GM21576 (cell line): ENCODE measurements around the gene FUT2.

Source experiments
- ATAC-seq: cut with Tn5 transposase; IDR thresholded peaks from one replicate; pipeline ENCODE4 v1.9.1; 2021; ENCODE audit warnings: mild to moderate bottlenecking, moderate library complexity; ENCODE audit not compliant: unreplicated experiment

FUT2 gene

DNA sequence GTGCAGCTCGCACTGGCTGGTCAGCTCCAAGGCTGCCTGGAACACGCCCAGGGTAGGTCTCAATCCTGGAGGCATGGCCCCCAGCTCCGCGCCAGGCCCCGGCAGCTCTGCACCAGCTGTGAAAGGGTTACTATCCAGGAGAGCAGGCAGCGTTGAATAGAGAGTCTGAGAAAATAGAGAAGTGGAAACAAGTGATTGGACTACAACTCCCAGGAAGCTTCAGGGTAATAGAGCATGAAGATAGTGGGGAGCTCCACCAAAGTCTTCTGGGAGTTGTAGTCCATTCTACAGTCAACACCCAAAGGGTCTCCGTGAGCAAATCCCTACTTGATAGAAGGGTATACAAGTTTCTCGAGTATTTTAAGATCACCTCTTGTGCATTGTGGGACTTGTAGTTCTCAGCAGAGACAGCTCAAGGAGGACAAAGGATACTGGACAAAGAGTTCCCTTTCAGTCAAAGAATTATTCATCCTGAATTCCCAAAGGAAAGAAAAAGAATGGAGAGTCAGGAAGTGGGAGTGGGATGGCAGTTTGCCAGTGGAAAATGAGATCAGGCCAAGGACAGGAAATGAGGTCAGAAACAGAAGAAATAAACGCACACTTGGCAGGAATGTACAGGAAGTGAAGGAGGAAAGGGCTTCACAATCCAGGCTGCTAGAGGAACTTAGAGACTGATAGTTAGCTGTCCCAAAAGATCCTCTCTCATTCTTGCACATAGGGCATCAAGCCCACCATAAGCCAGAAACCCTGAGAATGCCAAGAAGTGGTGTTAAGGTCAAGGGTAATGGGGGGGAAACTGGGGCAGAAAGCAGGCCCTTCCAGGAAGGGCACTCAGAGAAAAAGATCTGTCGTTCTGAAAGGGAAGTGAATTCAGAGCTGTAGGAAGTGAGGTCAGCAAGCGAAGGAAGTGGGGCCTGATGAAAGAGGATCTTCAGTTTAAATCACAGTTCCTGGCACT is 29.3 kb downstream of the FUT2 start:
- ATAC-seq = no peak

DNA sequence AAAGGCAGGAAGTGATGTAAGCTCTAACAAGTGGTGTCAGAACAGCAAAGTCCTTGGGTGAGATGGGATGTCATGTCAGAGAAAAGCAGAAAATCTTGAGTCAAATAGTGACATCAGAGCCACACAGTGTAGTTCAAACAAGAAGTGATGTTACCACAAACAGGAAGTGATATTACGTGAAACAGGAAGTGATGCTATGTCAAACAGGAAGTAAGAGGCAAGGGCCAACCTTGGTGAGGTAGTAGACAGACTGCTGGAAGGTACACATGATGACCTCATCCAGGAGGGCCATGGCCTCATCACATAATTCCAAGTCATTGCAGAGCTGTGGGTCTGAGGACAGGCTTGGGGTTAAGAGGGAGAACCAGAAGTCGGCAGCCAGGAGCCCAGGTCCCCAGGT is 30.8 kb downstream of the FUT2 start:
- no peak for ATAC-seq

DNA sequence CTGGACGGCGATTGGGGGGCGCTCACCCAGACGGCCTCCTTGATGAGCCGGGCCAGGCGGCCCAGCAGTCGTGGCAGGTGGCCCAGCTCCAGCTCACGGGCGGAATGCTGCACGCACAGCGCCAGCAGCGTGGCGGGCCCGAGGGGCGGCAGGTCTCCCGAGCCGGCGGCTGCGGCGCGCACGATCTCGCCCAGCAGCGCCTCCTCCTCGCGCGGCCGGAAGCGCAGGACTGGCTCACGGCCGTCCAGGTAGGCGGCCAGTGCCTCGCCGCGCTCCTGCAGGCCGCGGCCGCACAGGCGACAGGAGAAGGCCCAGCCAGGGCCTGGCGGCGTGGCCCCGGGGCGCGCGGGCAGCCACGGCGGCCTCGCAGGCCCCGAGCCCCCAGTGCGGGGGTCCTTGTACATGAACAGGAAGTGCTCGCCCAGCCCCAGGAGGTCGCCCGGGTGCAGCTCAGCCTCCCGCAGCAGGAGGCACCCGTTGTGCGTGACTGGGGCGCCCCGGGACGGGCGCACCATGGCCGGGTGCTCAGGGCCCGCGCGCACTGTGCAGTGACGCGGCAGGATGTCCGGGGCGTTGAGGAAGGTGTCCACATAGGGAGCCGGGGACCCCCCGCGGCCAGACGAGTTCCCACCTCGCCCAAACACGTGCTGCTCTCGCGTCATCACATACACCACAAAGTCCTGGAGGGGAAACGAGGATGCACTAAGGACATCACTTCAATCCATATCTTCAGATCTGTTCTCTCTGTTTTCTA is 33.3 kb downstream of the FUT2 start:
- ATAC-seq = no peak

DNA sequence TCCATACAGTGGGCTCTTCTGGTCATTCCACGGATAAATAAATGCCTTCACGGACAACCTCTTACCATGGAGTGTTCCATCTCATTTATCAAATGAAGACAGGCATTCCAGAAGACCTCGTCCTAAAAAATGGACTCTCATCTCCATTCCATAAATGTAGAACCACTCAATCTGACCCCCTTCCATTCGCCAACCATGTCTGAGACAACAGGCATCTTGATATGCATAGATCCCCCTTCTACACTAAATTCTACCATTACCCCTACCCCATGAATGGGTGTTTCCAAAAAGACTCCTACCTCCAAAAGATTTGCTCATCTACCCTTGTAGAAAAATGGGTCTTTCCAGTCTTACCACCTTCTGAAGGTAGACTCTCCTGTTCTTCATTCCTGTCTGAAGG is 35.7 kb downstream of the FUT2 start:
- ATAC-seq = no peak

DNA sequence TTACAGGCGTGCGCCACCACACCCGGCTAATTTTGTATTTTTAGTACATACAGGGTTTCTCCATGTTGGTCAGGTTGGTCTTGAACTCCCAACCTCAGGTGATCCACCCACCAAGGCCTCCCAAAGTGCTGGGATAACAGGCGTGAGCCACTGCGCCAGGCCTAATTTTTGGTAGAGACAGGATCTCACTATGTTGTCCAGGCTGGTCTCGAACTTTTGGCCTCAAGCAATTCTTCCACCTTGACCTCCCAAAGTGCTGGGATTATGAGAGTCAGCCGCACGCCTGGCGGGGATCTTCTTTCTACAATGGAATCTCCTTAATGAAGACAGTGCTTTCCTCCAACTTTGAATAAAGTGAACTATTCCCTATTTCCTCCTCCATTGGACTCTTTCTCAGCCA is 38.9 kb downstream of the FUT2 start:
- no peak for ATAC-seq

DNA sequence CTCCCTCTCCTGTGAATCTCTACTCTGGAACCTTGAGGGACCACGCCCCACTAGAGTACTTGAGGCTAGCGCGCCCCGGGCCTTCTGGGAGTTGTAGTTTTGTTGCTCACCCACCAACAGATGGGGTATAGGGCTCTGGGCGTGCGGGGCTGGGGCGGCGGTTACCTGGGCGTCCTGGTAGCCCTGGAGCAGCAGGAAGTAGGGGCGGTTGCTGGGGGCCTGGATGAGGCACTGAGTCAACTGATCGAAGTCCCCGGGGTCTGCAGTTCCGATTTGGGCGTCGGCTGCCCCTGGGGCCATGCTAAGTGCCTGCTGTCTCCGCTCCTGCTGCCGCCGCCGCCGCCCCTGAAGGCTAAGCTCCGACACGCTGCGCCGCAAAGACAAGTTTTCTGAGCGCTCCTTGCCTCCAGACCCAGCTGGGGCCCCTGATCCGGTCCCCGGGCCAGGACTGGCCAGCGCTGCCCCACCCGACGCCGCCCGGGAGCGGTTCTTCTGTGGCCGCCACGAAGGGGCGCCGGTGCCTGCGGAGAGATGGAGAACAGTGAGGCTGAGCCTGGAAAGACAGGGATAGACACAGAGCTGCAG is 39.4 kb downstream of the FUT2 start:
- no peak for ATAC-seq

DNA sequence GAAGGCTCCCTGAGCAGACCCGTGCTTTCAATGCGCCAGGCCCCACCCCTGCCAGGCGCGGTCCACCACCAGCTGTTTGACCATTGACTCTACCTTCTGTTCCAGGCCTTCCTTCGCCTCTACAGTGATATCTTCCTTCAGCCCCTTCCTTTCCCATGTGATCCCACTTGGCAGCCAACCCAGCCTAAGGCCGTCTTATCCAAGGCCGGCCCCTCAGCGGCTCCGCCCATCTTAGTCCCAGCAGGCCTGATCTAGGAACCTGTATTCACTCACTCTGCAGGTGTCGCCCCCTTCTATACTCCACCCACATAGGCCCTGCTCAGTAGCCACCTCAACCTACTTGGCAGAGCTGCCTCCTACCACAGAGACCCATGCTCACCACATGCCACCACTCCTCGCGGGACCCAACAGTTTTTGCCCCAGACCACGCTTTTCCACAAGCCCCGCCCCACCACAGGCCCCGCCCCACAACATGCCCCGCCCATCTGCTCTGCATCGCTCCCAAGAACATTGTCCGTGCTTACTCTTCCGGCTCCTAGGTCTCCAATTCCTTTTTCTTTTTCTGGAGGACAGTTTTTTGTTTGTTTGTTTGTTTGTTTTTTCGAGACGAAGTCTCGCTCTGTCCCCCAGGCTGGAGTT is 41.7 kb downstream of the FUT2 start:
- no peak for ATAC-seq

DNA sequence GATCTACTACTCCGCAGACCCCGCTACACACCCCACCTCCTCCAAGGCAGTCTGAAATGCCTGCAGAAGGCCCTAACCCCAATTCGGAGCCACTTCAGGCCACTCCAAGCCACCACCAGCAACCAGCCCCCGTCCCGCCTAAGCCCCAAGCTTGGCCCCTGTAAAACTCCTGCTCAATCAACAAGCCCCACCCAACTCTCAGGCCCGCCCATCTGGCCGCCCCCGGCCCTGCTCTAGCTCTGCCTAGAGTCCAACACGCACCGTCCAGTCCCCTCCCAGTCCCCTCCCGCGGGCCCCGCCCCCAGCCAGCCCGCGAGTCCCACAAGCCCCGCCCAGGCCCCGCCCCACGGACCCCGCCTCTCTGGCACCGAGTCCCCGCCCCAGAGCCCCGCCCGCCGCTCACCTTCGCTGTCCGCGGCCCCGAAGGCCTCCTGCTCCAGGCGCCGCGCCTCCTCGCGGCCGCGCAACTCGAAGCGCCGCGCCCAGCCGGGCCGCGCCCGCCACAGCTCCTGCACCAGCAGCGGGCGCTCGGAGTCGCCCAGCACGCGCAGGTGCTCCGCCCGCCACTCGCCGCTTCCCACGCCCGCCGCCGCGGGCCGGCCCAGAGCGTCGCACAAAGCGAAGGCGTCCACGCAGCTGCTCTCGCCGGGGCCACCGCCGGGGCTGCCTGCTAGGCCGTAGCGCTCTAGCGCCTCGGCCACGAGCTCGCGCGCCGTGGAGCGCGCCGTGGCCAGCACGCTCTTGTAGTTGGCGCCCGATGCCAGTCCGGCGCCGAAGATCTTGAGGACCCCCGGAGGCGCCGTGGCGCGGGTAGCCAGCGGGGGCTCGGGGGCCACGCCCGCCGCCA is 43.0 kb downstream of the FUT2 start:
- ATAC-seq = peak; percentile 77

DNA sequence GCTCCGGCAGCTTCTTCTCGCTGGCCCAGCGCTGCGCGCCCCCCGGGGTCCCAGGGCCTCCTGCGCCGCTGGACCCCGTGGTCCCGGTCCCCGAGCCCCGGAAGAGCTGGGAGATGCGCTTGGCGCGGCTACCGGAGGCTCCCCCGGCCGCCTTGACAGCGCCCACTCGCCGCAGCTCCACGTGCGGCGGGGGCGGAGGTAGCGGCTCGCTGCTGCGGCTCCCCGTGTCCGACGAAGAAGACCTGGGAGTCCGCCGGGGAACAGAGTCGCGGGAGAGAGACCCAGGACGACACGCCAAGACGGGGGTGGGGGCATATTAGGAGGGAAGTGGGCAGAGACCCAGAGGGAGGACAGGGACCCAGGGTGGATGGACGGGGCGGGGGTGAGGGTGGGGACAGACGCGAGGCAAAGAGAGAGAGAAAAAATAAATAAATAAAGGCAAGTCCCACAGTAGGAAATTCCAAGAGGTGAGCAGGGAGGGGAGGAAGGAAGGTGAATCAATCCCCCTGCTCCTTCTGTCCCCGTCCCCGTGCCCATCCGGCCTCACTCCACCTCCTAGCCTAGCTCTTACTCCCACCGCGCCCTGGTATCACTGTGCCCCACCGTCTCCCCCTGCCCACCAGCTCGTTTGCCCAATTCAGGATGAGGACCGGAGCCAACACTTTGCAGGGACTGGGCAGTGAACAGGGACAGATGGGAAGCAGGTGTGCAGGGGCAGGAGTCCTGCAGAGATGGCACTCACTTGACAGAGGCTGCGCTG is 43.8 kb downstream of the FUT2 start:
- no peak for ATAC-seq

DNA sequence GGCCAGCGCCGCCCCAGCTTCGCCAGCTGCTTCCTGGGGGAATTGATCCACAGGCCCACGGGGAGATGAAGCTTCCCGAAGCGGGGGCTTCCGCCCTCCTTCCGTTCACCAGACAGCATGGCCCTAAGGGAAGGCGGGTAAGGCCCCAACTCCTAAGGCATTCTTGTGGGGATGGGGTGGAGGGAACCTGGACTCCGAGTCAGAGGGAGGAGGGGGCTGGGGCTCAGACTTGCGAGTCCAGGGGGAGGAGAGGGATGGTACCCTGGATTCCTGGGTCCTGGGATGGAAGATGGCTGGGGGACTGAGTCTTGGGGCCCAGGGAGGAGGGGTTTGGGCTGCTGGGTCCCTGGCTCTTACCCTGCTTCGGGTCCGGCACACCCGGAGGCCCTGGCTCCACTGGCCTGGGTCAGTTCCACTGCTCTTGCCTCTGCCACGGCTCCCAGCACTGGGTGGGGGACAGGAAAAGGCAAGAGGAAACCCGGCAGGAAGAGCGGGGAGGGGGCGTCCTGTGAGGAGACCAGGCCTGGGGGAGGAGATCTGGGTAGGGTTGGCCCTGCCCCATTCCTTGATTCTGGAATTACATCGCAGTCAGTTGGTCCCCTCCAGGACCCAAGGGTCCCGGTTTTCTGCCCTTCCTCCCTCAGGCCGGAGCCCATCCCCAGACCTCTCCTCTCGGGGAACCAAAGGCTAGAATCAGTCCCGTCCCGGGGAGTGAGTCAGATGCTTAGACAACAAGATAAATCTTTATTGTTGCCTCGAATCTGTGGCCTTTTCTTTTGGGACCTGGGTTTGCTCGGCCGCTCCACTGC is 44.6 kb downstream of the FUT2 start, which contains the start of gene RASIP1:
TSS of gene RASIP1 (minus strand) at position 447 of the 809 bp plus-strand sequence. CDS start at position 119, 328 bp downstream.
- ATAC-seq = no peak

DNA sequence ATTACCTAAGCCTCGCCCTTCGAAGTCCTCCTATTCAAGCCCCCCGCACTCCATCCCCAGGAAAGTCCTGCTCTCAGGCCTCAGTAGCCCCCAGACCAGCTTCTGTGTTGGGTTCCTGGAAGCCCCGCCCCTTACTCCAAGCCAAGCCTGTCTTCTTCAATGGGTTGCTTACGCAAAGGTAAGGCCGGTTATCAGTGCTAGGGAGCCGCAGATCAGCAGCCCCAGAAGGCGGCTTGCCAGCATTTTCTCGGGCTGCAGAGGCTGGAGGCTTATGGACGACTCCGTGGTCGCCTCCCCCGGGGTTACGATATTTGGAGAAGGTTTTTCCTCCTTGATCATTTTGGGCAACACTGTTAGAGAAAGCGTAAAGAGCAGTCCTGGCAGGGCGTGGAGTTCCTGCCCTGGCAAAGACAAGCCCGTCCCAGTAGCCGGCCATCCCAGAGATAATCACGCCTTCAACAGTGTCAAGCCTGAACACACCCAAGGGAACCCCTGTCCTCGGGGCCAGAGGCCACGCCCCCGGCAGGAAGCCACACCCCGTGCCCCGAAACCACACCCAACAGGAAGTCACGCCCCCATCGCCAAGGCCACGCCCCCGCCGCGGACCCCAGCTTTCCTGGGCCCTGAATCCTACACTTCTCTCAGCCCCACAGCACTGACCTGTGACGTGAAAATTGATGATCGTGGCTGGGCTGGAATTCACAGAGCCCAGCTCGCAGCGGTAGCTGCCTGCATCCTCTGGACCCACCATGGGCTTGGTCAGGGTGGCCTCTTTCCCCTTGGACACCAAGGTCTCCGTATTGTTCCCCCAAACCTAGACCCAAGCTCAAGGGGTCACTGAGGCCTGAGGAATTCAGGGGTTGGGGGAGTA is 45.6 kb downstream of the FUT2 start:
- no peak for ATAC-seq

DNA sequence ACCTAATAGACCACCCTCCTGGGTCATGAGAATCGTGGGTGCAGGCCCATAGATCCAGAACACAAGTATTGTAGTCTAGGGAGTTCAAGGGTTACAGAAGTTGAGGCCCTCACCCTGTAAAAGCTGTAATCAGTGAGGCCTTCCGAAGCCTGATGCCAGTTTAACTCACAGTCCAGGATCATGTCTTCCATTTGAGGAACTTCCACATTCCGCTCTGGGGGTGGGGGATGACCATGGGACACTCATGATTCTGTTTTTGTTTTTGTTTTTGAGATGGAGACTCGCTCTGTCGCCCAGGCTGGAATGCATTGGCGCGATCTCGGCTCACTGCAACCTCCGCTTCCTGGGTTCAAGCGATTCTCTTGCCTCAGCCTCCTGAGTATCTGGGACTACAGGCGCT is 46.3 kb downstream of the FUT2 start:
- ATAC-seq = no peak

DNA sequence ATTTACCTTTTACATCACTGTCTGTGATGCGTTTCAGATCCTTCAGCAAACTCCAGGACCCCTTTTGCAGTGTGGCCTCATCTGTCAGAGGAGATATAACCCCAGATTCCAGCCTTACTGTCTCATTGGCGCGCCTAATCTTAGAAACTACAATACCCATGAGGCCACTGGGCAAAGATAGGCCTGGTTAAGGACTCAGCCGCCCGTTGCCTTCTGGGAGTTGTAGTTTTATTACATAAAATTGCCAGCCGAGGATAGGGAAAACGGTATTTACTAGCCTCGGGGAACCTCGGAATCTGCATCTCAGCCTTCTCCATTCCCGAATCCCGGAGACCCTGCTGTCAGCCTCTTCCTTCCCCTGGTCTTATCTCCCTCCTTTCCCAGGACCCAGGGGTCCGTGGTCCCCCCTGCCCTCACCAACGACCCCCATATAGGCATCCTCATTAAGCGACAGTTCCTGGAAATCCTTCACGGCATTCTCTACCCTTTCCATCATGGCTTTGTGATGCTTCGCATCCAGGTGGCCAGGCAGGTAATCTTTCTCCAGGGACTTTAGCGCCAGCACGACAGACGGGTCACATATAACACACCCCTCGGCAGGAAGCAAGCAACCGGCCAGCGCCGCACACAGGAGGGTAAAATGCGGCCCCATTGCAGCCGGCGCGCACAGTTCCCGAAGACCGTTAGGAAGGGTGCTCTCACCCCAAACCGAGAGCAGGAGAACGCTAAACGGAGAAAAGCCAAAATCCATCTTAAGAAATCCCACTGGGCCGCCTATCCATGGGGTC is 49.6 kb downstream of the FUT2 start:
- ATAC-seq = no peak

DNA sequence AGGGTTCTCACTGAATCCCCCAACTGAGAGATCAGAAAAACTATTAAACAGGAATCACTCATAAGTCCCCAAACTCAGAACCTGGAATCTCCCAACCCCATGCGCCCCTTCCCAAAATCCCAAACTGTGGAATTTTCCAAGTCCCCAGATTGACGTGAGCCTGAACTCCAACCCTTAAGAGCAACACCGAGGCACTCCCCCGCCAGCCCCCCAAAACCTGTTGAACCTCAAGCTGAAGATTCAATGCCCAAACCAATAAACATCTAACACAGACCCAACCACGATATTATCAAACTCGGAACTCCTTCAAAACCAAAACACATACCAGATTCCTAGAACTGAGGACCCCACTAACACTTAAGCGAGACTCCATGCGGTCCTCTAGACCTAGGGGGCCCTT is 50.3 kb downstream of the FUT2 start:
- no peak for ATAC-seq

DNA sequence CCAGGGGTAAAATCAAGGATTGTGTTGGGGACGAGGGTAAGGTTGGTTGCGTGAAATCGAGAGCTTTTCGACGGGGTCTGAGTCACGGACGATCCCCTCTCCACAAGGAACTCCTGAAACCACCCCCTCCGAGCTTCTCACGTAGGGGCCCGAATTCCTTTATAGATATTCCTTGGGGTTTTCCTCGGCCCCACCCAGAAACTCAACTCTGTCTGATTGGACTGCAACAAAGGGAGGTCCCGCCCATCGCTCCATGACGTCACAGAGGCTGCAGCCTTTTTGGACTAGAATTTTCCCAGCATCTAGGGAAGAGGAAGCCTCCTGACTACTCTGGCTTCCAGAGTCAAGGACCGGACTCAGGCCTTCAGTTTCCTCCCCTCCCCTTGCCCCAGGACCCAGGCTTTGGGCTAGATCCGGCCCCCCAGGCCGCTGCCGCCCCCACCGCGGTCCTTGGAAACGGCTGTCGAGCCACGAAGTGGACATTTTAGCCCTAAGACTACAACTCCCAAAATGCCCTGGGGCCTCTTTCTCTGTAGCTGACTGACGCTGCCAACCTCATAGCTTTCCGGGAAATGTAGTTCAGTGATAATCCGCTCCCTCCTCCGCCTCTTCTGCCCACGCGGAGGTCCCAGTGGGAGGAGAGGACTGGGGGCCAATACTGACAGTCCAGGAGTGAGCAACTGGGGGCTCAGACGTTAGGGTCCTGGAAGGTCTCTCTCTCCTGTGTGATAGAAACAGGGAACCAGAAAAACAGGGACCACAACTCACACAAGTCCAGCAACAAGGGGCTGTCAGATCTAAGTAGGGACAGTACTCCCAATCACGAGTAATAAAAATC is 51.2 kb downstream of the FUT2 start, which contains the start of gene IZUMO1:
TSS of gene IZUMO1 (minus strand) at position 172 of the 838 bp plus-strand sequence. CDS start 1,050 bp downstream, outside the sequence.
- no peak for ATAC-seq
